ENCODE measurements around the gene NMT1.
A peak's percentile ranks its signal among the peaks of the same experiment; 100 is the strongest.

NMT1 gene

GRCh38 chr17:45032174-45032541, 29.0 kb upstream of the NMT1 start:
- no peak for TF ChIP-seq CTCF (IDR thresholded peaks at IDR 0.05; ENCODE audit: low read depth, low read length)
- peaks cover 30% of the 10 kb centered on the region for H3K4me1 ChIP-seq
- DNase-seq: peak; percentile 66
- H3K4me3 ChIP-seq (ENCODE audit: low read depth, low read length): peak overlapping the region; percentile 10; the same call in 1 of the 2 replicates
- H3K36me3 ChIP-seq: peaks cover 21% of the 10 kb centered on the region
- H3K9me3 ChIP-seq: no peaks in the 10 kb centered on the region
- H3K27me3 ChIP-seq: no peaks in the 10 kb centered on the region

- no peaks in the 10 kb centered on the region for H3K27me3 ChIP-seq
- DNase-seq: no peak
- H3K9me3 ChIP-seq: no peaks in the 10 kb centered on the region
- H3K4me3 ChIP-seq (ENCODE audit: low read depth, low read length): no peak overlapping the region
- peaks cover 18% of the 10 kb centered on the region for H3K36me3 ChIP-seq
- peaks cover 30% of the 10 kb centered on the region for H3K4me1 ChIP-seq
- no peak for TF ChIP-seq CTCF (IDR thresholded peaks at IDR 0.05; ENCODE audit: low read depth, low read length)
Measured at GRCh38 chr17:45034599-45034998, 26.5 kb upstream of the NMT1 start.

- peaks cover 19% of the 10 kb centered on the region for H3K4me1 ChIP-seq
- no peaks in the 10 kb centered on the region for H3K9me3 ChIP-seq
- no peaks in the 10 kb centered on the region for H3K27me3 ChIP-seq
- no peak overlapping the region for H3K4me3 ChIP-seq (ENCODE audit: low read depth, low read length)
- DNase-seq: no peak
- H3K36me3 ChIP-seq: peaks cover 11% of the 10 kb centered on the region
- TF ChIP-seq CTCF (IDR thresholded peaks at IDR 0.05; ENCODE audit: low read depth, low read length): no peak
Measured at GRCh38 chr17:45035848-45036247, 25.3 kb upstream of the NMT1 start.

- Histone ChIP-seq H3K36me3 (peaks cover 11% of the 10 kb centered on the region), H3K9me3 (no peaks in the 10 kb centered on the region)
Measured at GRCh38 chr17:45036691-45037090, 24.4 kb upstream of the NMT1 start.

GRCh38 chr17:45038728-45039634, 22.1 kb upstream of the NMT1 start:
- no peak for DNase-seq
- no peaks in the 10 kb centered on the region for H3K27me3 ChIP-seq
- H3K4me3 ChIP-seq (ENCODE audit: low read depth, low read length): no peak overlapping the region
- H3K4me1 ChIP-seq: peaks cover 8% of the 10 kb centered on the region
- H3K36me3 ChIP-seq: peaks cover 2% of the 10 kb centered on the region
- no peaks in the 10 kb centered on the region for H3K9me3 ChIP-seq
- no peak for TF ChIP-seq CTCF (IDR thresholded peaks at IDR 0.05; ENCODE audit: low read depth, low read length)

More at GRCh38 chr17:45036691-45037090, 24.4 kb upstream of the NMT1 start:
- Histone ChIP-seq H3K4me3 (ENCODE audit: low read depth, low read length) (no peak overlapping the region), H3K4me1 (peaks cover 14% of the 10 kb centered on the region), H3K27me3 (no peaks in the 10 kb centered on the region)
- no peak for TF ChIP-seq CTCF (IDR thresholded peaks at IDR 0.05; ENCODE audit: low read depth, low read length)
- DNase-seq: no peak

- Histone ChIP-seq H3K36me3 (no peaks in the 10 kb centered on the region), H3K4me1 (peaks cover 8% of the 10 kb centered on the region), H3K27me3 (no peaks in the 10 kb centered on the region), H3K4me3 (ENCODE audit: low read depth, low read length) (no peak overlapping the region), H3K9me3 (no peaks in the 10 kb centered on the region)
- DNase-seq: no peak
- TF ChIP-seq CTCF (IDR thresholded peaks at IDR 0.05; ENCODE audit: low read depth, low read length): no peak
Measured at GRCh38 chr17:45040459-45040858, 20.7 kb upstream of the NMT1 start.

Measured in BE2C (cell line).